AML-193 (cell line): ENCODE data around the gene TBC1D22A.

Experiments
- DNase-seq, 2 experiments: peaks; one replicate each; lab custom pipeline; 2025; lab: John Stamatoyannopoulos, UW

Gene TBC1D22A

GRCh38 chr22:46934746-46935491 is 172.5 kb downstream of the TBC1D22A start:
- peak; percentile 4 to 31 for DNase-seq

- DNase-seq = no peak
Measured at GRCh38 chr22:46935506-46936377, 173.3 kb downstream of the TBC1D22A start.

DNA sequence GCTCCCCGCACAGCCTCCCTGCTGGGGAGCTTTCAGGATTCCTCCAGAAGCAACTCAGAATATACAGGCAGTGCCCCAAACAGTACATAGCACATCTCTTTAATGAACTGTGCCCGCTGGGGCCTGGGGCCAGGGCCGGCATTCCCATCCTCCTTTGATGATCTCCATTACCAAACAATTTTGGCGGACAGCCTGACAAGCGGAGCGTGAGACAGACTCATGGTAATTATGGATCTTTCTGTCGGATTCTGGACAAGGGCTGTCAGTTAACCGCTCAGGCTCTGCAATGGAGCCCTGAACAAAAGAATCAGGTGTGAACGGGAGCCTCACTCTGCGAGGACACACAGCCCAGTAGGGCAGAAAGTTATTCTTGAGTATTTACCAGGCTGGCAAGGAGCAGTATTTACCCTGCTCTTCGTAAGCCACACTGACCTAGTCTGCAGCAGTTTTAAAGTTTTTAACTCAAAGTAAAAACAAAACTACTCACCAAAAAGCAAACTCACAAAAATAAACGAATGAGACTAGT is 174.0 kb downstream of the TBC1D22A start:
- DNase-seq = no peak

DNA sequence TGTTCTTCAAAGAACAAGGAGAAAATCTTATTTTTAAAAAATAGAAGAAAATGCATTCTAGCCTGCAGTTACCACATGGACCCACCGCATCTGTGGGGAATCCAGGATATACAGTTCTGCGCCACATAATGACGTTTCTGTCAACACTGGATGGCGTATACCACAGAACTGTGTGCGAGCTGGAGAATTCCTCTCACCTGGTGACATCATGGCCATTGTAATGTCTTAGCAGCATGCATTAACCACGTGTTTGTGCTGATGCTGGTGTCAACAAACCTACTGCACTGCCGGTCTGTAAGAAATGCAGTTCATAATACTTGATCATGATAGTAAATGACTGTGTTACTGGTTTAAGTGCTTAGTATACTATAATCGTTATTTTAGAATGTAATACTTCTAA is 174.7 kb downstream of the TBC1D22A start:
- no peak for DNase-seq

GRCh38 chr22:46937939-46938338 is 175.5 kb downstream of the TBC1D22A start:
- DNase-seq = no peak

GRCh38 chr22:46941968-46942798 is 179.7 kb downstream of the TBC1D22A start:
- DNase-seq = no peak

DNA sequence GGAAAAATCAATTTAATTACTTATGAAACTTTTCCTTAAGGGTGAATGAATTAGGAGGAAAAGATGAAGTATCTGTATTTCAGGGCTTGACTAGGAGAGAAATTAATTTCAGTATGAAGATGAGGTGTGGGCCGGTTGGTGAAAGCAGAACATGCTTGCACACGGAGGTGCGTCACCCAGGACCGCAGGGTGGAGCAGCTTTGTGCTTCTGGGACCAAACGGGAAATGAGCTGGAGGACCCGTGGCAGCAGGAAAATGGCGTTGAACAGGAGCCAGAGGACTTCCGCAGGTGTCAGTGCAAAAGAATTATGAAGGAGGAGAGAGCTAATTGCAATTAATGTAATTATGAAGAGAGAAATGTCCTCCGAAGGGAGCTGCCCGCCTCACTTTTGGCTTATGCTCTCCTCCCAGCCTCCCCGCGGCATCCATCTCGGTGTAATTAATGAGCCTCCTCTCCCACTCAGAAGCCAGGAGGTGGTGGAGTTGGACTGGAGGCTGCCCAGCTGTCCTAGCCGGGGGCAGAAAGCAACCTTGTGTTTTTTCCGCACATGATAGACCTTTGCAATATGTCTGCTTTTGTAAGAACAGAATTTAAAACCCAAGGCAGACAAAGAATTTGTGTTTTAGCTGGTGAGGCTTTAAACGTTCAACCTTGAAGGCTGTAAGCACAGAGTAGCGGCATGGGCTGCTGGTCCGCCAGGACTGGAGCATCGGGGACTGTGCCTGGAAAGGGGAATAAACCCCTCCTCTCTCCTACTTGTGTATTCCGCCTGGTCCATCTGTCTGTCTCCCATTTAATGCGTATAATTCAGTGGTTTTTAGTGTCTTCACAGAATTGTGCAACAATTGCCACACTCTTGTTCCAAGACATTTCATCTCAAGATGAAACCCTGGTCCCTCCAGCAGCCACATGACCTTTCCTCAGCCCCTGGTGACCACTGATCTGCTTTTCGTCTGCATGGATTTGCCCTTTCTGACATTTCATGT is 180.6 kb downstream of the TBC1D22A start:
- no peak for DNase-seq

GRCh38 chr22:46945481-46945880 is 183.0 kb downstream of the TBC1D22A start:
- DNase-seq = no peak

GRCh38 chr22:46946383-46946962 is 184.0 kb downstream of the TBC1D22A start:
- DNase-seq = no peak

DNA sequence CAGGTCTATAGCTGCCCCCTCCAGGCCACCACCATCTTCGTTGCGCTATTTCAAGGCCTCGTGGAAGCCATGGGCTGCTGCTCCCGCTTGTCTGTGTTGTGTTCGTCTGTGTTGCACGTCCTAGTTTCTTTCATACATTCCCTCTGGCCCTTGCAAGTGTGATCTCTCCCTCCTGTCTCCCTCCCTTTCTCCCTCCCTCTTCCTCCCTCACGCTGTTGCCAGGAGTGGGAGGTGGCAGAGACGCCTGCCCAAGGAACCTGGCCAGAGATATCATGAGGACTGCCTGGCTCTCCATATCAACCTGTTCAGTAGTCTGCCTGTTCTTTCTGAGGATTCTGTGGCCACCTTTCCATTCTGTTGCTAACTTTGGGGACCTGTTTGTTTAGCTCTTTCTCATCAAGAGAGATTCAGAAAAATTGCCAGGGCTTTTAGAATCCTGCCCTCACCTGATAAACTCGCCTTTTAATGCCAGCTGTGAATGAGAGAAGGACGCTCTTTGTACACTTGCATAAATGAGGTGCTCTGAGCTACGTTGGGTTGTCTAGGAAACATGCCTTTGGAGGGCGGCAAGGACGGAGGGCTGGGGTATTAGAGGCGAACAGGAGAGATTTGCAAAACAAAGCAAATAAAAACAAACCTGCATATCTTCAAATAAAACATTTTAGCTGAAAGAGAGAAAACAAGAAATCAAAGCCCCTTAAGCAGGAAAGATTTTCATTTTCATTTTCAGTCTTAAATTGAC is 185.2 kb downstream of the TBC1D22A start:
- DNase-seq = no peak

DNA sequence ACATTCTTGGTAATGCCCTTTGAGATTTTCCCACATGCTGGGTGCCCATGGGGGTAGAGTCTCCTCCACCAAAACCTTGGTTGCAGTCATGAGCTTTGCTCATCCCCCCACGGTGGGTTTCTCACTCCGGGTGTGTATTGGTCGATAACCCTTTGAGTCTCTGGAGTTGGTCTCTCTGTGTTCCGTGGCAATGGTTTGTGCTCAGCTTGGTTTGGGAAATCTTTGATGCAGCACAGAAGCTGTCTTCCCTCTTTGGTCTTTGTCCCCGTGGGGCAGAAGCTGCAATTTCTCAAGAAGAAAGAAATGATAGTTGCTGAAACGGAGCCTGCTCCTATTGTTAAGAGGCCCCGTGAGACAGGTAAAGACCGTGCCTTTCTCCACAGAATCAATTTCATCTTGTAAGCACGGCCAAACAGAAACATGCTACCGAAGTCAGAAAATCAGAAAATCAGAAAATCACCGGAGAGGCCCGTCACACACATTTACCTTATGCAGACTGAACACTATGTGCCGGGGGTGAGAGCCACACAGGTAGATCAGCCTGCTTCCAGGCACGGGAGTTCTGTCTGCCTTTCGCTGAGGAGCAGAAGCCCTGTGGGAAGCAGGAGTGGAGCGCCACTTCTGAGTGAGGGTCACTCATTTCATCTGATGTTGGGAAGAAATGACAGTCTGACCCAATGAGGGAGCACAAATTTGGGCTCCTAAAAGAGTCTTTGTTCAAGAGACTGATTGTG is 186.1 kb downstream of the TBC1D22A start:
- no peak for DNase-seq

- DNase-seq = no peak
Measured at GRCh38 chr22:46951350-46951749, 188.9 kb downstream of the TBC1D22A start.

- DNase-seq = no peak
Measured at GRCh38 chr22:46951973-46952372, 189.5 kb downstream of the TBC1D22A start.

- no peak for DNase-seq
Measured at GRCh38 chr22:46953968-46954765, 191.7 kb downstream of the TBC1D22A start.

DNA sequence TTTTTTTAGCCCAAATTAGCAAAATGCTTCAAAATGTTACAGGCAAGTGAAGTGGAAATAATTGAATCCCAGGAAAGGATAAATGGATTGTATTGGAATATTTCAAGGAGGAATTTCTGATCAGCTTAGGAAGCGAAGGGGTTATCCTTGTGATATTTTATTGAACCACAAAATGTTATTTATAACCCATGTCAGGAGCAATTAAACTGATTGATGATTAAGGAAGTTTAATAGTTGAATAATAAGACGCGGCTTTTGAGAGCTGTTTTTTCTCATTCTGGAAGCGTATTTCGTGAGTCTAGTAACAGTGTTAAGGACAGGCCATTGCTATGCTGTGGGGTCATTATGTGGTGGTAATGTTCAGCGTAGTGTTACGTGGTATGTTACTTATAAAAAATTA is 192.3 kb downstream of the TBC1D22A start:
- no peak for DNase-seq

DNA sequence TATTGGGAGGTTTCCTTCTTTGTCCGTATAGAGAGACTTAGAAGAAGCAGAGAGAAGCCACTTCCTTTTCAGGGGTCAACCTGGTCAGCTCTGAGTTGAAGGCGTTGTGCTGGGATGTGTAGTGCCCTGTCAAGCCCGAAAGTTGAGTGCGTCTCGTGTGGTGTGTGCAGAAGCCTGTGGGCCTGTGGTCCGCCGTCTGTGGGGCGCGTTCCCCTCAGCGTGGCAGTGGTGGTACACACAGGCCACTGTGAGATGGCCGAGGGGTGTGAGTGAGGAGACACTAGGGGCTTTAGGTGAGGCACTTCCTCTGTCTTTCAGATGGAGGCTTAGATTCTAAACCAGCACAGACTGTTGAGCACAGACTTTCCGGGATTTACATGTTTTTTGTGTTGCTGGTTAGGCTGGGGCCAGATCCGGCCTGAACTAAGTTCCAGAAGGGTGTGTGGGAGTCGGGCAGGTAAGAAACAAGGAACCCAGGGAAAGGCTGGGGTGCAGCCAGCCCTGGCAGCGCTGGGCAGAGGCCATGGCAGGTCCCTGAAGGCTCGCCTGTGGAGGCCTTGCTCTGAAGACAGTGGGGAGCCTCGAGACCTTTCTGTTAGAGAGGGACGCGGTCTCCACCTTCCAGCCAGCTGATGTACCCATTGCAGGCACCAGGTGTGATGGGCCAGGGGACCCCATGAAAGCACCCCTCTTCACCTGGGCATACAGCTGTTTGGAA is 194.2 kb downstream of the TBC1D22A start:
- DNase-seq = no peak

GRCh38 chr22:46957521-46957920 is 195.1 kb downstream of the TBC1D22A start:
- DNase-seq = no peak

DNA sequence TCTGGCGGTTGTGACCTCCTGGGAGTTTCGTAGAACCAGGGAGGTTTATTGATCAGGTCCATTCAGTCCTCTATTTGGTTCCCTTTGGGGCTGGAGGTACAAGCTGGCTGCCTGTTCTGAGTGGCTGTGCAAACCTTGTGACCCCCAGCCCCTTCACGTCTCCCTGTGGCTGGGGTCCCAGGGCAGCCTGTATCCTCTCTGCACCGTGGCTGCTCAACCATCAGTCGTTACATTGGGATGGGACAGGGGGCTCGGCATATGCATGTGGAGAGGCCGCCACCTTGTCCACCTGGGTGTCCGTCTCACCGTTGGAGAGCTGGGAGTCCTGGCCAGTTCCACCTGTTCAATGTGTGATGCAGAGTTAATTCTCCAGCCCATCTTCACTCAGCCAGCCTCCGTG is 195.7 kb downstream of the TBC1D22A start:
- DNase-seq = no peak
